NT2/D1 (cell line): ENCODE results near the gene GTPBP4.

ENCODE experiments used
- DNase-seq: peaks from one replicate; pipeline ENCODE4 v3.0.0-alpha.2; 2011; ENCODE audit warnings: low read depth, low spot score
- H3K27me3 ChIP-seq: 2 replicates; pipeline ENCODE4 v1.6.0; 2011; ENCODE audit warnings: mild to moderate bottlenecking; ENCODE audit not compliant: insufficient read length, insufficient read depth
- H3K36me3 ChIP-seq: 2 replicates; pipeline ENCODE4 v1.6.1; 2011; ENCODE audit warnings: mild to moderate bottlenecking, low read length, mixed read lengths; ENCODE audit not compliant: insufficient read depth, insufficient read length
- H3K4me1 ChIP-seq: 2 replicates; pipeline ENCODE4 v1.5.1; 2011; ENCODE audit not compliant: insufficient read depth, insufficient read length
- H3K4me3 ChIP-seq: 2 replicates; pipeline ENCODE4 v1.5.1; 2011; ENCODE audit warnings: low read depth; ENCODE audit not compliant: insufficient read length
- H3K9ac ChIP-seq: 2 replicates; pipeline ENCODE4 v1.6.0; 2011; ENCODE audit warnings: low read depth; ENCODE audit not compliant: insufficient read length
- H3K9me3 ChIP-seq: 2 replicates; pipeline ENCODE4 v1.5.1; 2011; ENCODE audit warnings: mild to moderate bottlenecking, low read length; ENCODE audit not compliant: insufficient read depth
- SUZ12 ChIP-seq: IDR thresholded peaks from 2 replicates; pipeline ENCODE4 v1.6.1; 2011; ENCODE audit not compliant: insufficient read length, insufficient read depth; ENCODE audit errors: extremely low read depth
- YY1 ChIP-seq: IDR thresholded peaks from 2 replicates; pipeline ENCODE4 v1.6.1; 2011; ENCODE audit not compliant: insufficient read length, insufficient read depth
- ZNF274 ChIP-seq: IDR thresholded peaks from 2 replicates; pipeline ENCODE4 v1.6.1; 2011; ENCODE audit warnings: mild to moderate bottlenecking, low read depth, low read length

Gene GTPBP4

GRCh38 chr10:974038-974784 is 14.0 kb upstream of the GTPBP4 start:
- no peak for DNase-seq
- Histone ChIP-seq H3K36me3 (peaks cover 3% of the 10 kb centered on the region), H3K9me3 (peaks cover 11% of the 10 kb centered on the region; the same call in 1 of the 2 replicates), H3K9ac (no peak overlapping the region), H3K4me1 (no peaks in the 10 kb centered on the region), H3K4me3 (no peak overlapping the region), H3K27me3 (no peaks in the 10 kb centered on the region)
- TF ChIP-seq SUZ12 (no peak), ZNF274 (no peak), YY1 (no peak)

- no peaks in the 10 kb centered on the region for H3K4me1 ChIP-seq
- H3K27me3 ChIP-seq = no peaks in the 10 kb centered on the region
- peaks cover 16% of the 10 kb centered on the region; the same call in 1 of the 2 replicates for H3K9me3 ChIP-seq
- H3K4me3 ChIP-seq = no peak overlapping the region
- DNase-seq = no peak
- no peak overlapping the region for H3K9ac ChIP-seq
- peaks cover 3% of the 10 kb centered on the region for H3K36me3 ChIP-seq
- no peak for TF ChIP-seq ZNF274
- TF ChIP-seq SUZ12 = no peak
- TF ChIP-seq YY1 = no peak
Observed at GRCh38 chr10:974785-975074, 13.5 kb upstream of the GTPBP4 start.

- Histone ChIP-seq H3K9me3 (peaks cover 32% of the 10 kb centered on the region; the same call in 1 of the 2 replicates), H3K36me3 (peaks cover 7% of the 10 kb centered on the region), H3K4me1 (no peaks in the 10 kb centered on the region), H3K9ac (no peak overlapping the region), H3K4me3 (no peak overlapping the region), H3K27me3 (no peaks in the 10 kb centered on the region)
- no peak for TF ChIP-seq SUZ12
- no peak for TF ChIP-seq ZNF274
- TF ChIP-seq YY1 = no peak
- no peak for DNase-seq
Observed at GRCh38 chr10:976316-976715, 11.9 kb upstream of the GTPBP4 start.

GRCh38 chr10:978826-979421 is 9.3 kb upstream of the GTPBP4 start:
- TF ChIP-seq ZNF274 (no peak), SUZ12 (no peak), YY1 (no peak)
- no peaks in the 10 kb centered on the region for H3K4me1 ChIP-seq
- peaks cover 41% of the 10 kb centered on the region; the same call in 1 of the 2 replicates for H3K9me3 ChIP-seq
- no peak overlapping the region for H3K9ac ChIP-seq
- peaks cover 7% of the 10 kb centered on the region for H3K36me3 ChIP-seq
- H3K4me3 ChIP-seq = no peak overlapping the region
- DNase-seq = no peak
- H3K27me3 ChIP-seq = no peaks in the 10 kb centered on the region

- H3K36me3 ChIP-seq = peaks cover 19% of the 10 kb centered on the region
- no peak overlapping the region for H3K4me3 ChIP-seq
- H3K9me3 ChIP-seq = peaks cover 41% of the 10 kb centered on the region; the same call in 1 of the 2 replicates
- TF ChIP-seq YY1 (no peak), SUZ12 (no peak), ZNF274 (no peak)
- no peak for DNase-seq
- H3K27me3 ChIP-seq = no peaks in the 10 kb centered on the region
- no peaks in the 10 kb centered on the region for H3K4me1 ChIP-seq
- H3K9ac ChIP-seq = no peak overlapping the region
Observed at GRCh38 chr10:980468-981093, 7.7 kb upstream of the GTPBP4 start.

- TF ChIP-seq ZNF274 (no peak), YY1 (no peak), SUZ12 (no peak)
- Histone ChIP-seq H3K4me3 (no peak overlapping the region), H3K4me1 (no peaks in the 10 kb centered on the region), H3K27me3 (no peaks in the 10 kb centered on the region), H3K36me3 (peaks cover 18% of the 10 kb centered on the region), H3K9me3 (peaks cover 38% of the 10 kb centered on the region; the same call in 1 of the 2 replicates), H3K9ac (no peak overlapping the region)
- no peak for DNase-seq
Observed at GRCh38 chr10:983401-983800, 4.8 kb upstream of the GTPBP4 start.
